NCI-H1105 treated with DMSO at 0.1 percent for 48 hours (cell line): ENCODE results near the gene VAV2.

Experiments used
- DNase-seq: peaks from one replicate; lab custom pipeline; 2025; lab: John Stamatoyannopoulos, UW

Gene VAV2

GRCh38 chr9:133726401-133727276 lies 265.5 kb downstream of the VAV2 start:
- peak; percentile 57 for DNase-seq

- DNase-seq = no peak
Measured at GRCh38 chr9:133725886-133726285, 266.2 kb downstream of the VAV2 start.

- no peak for DNase-seq
Measured at GRCh38 chr9:133718563-133719315, 273.4 kb downstream of the VAV2 start.

- no peak for DNase-seq
Measured at GRCh38 chr9:133717113-133718031, 274.8 kb downstream of the VAV2 start.

- DNase-seq = no peak
Measured at GRCh38 chr9:133716564-133717112, 275.5 kb downstream of the VAV2 start.

GRCh38 chr9:133715866-133716563 lies 276.1 kb downstream of the VAV2 start:
- peak; percentile 45 for DNase-seq

- DNase-seq = no peak
Measured at GRCh38 chr9:133715295-133715865, 276.7 kb downstream of the VAV2 start.

- DNase-seq = no peak
Measured at GRCh38 chr9:133714606-133715294, 277.4 kb downstream of the VAV2 start.

- no peak for DNase-seq
Measured at GRCh38 chr9:133713960-133714495, 278.1 kb downstream of the VAV2 start.

- no peak for DNase-seq
Measured at GRCh38 chr9:133713150-133713959, 278.8 kb downstream of the VAV2 start.

- no peak for DNase-seq
Measured at GRCh38 chr9:133712221-133713100, 279.7 kb downstream of the VAV2 start.
